HepG2 (cell line): ENCODE measurements around the gene SGCE. TPM values are rescaled to one million over a fixed set of nuclear protein-coding genes. Genes with fewer than 3 reads are reported as not detected.

Experiments
- DPF2 ChIP-seq: sonication (generic); formaldehyde crosslinking; IDR thresholded peaks from 2 replicates; pipeline ENCODE4 v1.4.0; 2020; ENCODE audit warnings: mild to moderate bottlenecking, low read depth, missing genetic modification reagents, borderline replicate concordance
- HNRNPK ChIP-seq: fragments of 200-400 bp; formaldehyde crosslinking; IDR thresholded peaks from 2 replicates; pipeline ENCODE4 v1.6.1; 2018; ENCODE audit warnings: low read length, low read depth, moderate library complexity, mild to moderate bottlenecking; ENCODE audit not compliant: poor library complexity, severe bottlenecking
- HOXA5 ChIP-seq: sonication (generic); formaldehyde crosslinking; IDR thresholded peaks from 2 replicates; pipeline ENCODE4 v1.4.0; 2020; ENCODE audit warnings: missing genetic modification reagents
- NPAS2 ChIP-seq: sonication (generic); formaldehyde crosslinking; IDR thresholded peaks from 2 replicates; pipeline ENCODE4 v1.8.0; 2022; ENCODE audit warnings: mild to moderate bottlenecking, missing genetic modification reagents, borderline replicate concordance
- RFXANK ChIP-seq: IDR thresholded peaks from 2 replicates; pipeline ENCODE4 v1.6.1; 2016
- SP5 ChIP-seq: IDR thresholded peaks from 2 replicates; pipeline ENCODE4 v1.6.1; 2016; ENCODE audit warnings: low read depth, borderline replicate concordance
- WIZ ChIP-seq: sonication (generic); formaldehyde crosslinking; IDR thresholded peaks from 2 replicates; pipeline ENCODE4 v1.5.1; 2020; ENCODE audit warnings: mild to moderate bottlenecking, missing genetic modification reagents
- ZFX ChIP-seq: sonication (generic); formaldehyde crosslinking; IDR thresholded peaks from 2 replicates; pipeline ENCODE4 v1.4.0; 2020; ENCODE audit warnings: mild to moderate bottlenecking, low read depth, missing genetic modification reagents, moderate library complexity
- ZNF205 ChIP-seq: IDR thresholded peaks from 2 replicates; pipeline ENCODE4 v1.6.1; 2018; ENCODE audit warnings: missing biosample characterization, missing genetic modification reagents
- ZNF207 ChIP-seq: fragments of 450-650 bp; IDR thresholded peaks from 2 replicates; pipeline ENCODE4 v1.6.1; 2016; ENCODE audit warnings: antibody characterized with exemption, borderline replicate concordance
- ZNF264 ChIP-seq: sonication (generic); formaldehyde crosslinking; IDR thresholded peaks from 2 replicates; pipeline ENCODE4 v1.4.0; 2020; ENCODE audit warnings: missing genetic modification reagents
- ZNF556 ChIP-seq: sonication (generic); formaldehyde crosslinking; IDR thresholded peaks from 2 replicates; pipeline ENCODE4 v1.4.0; 2020; ENCODE audit warnings: mild to moderate bottlenecking, missing genetic modification reagents, borderline replicate concordance
- ZNF672 ChIP-seq: sonication (generic); formaldehyde crosslinking; IDR thresholded peaks from 2 replicates; pipeline ENCODE4 v1.8.1; 2022; ENCODE audit warnings: missing genetic modification reagents
- polyA plus RNA-seq, 8 experiments: library from polyadenylated mRNA; depleted of rRNA in 3 of 8; stranded (reverse) in 7 of 8; unstranded in 1 of 8; fragments of >200 nt; fragmentation: Illumina TruSeq in 4 of 8; extraction: Trizol in 4 of 8; gene quantifications; 2 replicates each; pipeline versions ENCODE4 v1.2.1 to v1.2.3, GENCODE V29; 2011 to 2016; ENCODE audit warnings: low read depth in 4 of 8, missing spikeins in 1 of 8, mixed read lengths in 1 of 8; ENCODE audit not compliant: insufficient read depth in 1 of 8
- total RNA-seq, 5 experiments: library from RNA; depleted of rRNA; stranded (reverse); fragments of >200 nt; fragmentation: Illumina TruSeq; extraction: Trizol; gene quantifications; 2 replicates each; pipeline ENCODE4 v1.2.3, GENCODE V29; 2016; ENCODE audit warnings: low read depth in 1 of 5
- TF ChIP-seq, protein P1 (sequence below): IDR thresholded peaks from 2 replicates; pipeline ENCODE4 v1.6.1; 2016
- TF ChIP-seq, protein P2 (sequence below): IDR thresholded peaks from 2 replicates; pipeline ENCODE4 v1.6.1; 2016; ENCODE audit warnings: low read depth, control low read depth
- TF ChIP-seq, protein P3 (sequence below): sonication (generic); formaldehyde crosslinking; IDR thresholded peaks from 2 replicates; pipeline ENCODE4 v1.8.1; 2022; ENCODE audit warnings: low read depth, mild to moderate bottlenecking, missing genetic modification reagents
- TF ChIP-seq, protein P4 (sequence below): sonication (generic); formaldehyde crosslinking; conservative IDR thresholded peaks from 2 replicates; pipeline ENCODE4 v1.4.0; 2020; ENCODE audit warnings: missing genetic modification reagents
- TF ChIP-seq, protein P5 (sequence below): sonication (generic); formaldehyde crosslinking; IDR thresholded peaks from 2 replicates; pipeline ENCODE4 v1.9.0; 2022; ENCODE audit warnings: missing genetic modification reagents, mild to moderate bottlenecking, borderline replicate concordance

SGCE gene
- total and polyA plus RNA-seq, 2 of the 13 experiments (the other 11 are each of a cell fraction or from before 2014, with no cell fraction given): 52.3 to 71.1 TPM

DNA sequence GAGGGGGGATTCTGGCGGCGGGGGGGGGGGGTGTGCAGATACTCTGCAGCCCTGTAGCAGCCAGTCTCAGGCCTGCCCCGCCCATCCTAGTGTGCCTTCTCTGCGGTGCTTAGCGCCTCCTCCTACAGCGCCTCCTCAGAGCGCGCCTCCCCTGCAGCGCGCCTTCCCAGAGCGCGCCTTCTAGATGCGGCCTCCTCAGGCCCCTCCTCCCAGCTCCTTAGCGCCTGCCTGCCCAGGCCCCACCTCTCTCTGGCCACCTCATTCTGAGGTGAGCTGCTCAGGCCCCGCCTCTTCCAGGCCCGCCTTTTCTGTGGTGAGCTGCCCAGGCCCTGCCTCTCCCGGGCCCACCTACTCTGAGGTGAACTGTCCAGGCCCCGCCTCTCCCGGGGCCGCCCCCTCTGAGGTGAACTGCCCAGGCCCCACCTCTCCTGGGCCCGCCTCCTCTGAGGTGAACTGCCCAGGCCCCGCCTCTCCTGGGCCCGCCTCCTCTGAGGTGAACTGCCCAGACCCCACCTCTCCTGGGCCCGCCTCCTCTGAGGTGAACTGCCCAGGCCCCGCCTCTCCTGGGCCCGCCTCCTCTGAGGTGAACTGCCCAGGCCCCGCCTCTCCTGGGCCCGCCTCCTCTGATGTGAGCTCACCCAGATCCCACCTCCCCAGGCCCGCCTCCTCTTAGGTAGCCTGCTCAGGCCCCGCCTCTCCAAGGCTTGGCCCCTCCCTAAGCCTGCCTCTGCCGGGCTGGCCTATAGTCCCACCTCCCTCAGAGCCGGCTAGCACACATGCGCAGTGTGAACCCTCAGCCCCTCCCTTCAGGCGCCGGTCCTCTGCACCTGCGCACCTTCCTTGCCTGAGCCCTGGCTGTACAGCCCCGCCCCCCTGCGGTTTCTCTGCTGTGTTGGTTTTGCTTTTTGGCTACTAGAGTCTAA, 2.1 kb upstream of the SGCE start (continued):
- TF ChIP-seq, protein P1, sequence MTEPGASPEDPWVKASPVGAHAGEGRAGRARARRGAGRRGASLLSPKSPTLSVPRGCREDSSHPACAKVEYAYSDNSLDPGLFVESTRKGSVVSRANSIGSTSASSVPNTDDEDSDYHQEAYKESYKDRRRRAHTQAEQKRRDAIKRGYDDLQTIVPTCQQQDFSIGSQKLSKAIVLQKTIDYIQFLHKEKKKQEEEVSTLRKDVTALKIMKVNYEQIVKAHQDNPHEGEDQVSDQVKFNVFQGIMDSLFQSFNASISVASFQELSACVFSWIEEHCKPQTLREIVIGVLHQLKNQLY: no peak
- TF ChIP-seq ZNF207 (no peak), ZNF556 (no peak), NPAS2 (CRISPR knock-in tag) (no peak), ZNF264 (CRISPR knock-in tag) (no peak), RFXANK (CRISPR knock-in tag) (no peak), HOXA5 (CRISPR knock-in tag) (no peak), SP5 (CRISPR knock-in tag) (peak; percentile 38; the same call in 1 of the 2 replicates), ZFX (CRISPR knock-in tag) (peak; percentile 56), ZNF672 (CRISPR knock-in tag) (no peak), HNRNPK (no peak), ZNF205 (no peak), DPF2 (CRISPR knock-in tag) (no peak), WIZ (CRISPR knock-in tag) (no peak)
- TF ChIP-seq, protein P2, sequence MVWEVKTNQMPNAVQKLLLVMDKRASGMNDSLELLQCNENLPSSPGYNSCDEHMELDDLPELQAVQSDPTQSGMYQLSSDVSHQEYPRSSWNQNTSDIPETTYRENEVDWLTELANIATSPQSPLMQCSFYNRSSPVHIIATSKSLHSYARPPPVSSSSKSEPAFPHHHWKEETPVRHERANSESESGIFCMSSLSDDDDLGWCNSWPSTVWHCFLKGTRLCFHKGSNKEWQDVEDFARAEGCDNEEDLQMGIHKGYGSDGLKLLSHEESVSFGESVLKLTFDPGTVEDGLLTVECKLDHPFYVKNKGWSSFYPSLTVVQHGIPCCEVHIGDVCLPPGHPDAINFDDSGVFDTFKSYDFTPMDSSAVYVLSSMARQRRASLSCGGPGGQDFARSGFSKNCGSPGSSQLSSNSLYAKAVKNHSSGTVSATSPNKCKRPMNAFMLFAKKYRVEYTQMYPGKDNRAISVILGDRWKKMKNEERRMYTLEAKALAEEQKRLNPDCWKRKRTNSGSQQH (CRISPR knock-in tag): no peak
- TF ChIP-seq, protein P3, sequence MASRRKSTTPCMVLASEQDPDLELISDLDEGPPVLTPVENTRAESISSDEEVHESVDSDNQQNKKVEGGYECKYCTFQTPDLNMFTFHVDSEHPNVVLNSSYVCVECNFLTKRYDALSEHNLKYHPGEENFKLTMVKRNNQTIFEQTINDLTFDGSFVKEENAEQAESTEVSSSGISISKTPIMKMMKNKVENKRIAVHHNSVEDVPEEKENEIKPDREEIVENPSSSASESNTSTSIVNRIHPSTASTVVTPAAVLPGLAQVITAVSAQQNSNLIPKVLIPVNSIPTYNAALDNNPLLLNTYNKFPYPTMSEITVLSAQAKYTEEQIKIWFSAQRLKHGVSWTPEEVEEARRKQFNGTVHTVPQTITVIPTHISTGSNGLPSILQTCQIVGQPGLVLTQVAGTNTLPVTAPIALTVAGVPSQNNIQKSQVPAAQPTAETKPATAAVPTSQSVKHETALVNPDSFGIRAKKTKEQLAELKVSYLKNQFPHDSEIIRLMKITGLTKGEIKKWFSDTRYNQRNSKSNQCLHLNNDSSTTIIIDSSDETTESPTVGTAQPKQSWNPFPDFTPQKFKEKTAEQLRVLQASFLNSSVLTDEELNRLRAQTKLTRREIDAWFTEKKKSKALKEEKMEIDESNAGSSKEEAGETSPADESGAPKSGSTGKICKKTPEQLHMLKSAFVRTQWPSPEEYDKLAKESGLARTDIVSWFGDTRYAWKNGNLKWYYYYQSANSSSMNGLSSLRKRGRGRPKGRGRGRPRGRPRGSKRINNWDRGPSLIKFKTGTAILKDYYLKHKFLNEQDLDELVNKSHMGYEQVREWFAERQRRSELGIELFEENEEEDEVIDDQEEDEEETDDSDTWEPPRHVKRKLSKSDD: no peak; the same call in 1 of the 2 replicates
- TF ChIP-seq, protein P4, sequence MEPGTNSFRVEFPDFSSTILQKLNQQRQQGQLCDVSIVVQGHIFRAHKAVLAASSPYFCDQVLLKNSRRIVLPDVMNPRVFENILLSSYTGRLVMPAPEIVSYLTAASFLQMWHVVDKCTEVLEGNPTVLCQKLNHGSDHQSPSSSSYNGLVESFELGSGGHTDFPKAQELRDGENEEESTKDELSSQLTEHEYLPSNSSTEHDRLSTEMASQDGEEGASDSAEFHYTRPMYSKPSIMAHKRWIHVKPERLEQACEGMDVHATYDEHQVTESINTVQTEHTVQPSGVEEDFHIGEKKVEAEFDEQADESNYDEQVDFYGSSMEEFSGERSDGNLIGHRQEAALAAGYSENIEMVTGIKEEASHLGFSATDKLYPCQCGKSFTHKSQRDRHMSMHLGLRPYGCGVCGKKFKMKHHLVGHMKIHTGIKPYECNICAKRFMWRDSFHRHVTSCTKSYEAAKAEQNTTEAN (CRISPR knock-in tag): no peak
- TF ChIP-seq, protein P5, sequence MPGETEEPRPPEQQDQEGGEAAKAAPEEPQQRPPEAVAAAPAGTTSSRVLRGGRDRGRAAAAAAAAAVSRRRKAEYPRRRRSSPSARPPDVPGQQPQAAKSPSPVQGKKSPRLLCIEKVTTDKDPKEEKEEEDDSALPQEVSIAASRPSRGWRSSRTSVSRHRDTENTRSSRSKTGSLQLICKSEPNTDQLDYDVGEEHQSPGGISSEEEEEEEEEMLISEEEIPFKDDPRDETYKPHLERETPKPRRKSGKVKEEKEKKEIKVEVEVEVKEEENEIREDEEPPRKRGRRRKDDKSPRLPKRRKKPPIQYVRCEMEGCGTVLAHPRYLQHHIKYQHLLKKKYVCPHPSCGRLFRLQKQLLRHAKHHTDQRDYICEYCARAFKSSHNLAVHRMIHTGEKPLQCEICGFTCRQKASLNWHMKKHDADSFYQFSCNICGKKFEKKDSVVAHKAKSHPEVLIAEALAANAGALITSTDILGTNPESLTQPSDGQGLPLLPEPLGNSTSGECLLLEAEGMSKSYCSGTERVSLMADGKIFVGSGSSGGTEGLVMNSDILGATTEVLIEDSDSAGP (CRISPR knock-in tag): peak; percentile 64; the same call in 1 of the 2 replicates
